Hematopoietic multipotent progenitor cell treated with erythropoietin and hydrocortisone succinate and interleukin-3 and kit ligand, for 4 days (in vitro differentiated cells): ENCODE measurements around the gene NPC2.
"Not testable (repeated sequence)": the region's sequence is repeated elsewhere in the genome, so short reads cannot be mapped to it uniquely, and the experiment has no call there.

Experiments
- DNase-seq: peaks from one replicate; pipeline ENCODE4 v3.0.0-alpha.2; 2015

The NPC2 gene

DNA sequence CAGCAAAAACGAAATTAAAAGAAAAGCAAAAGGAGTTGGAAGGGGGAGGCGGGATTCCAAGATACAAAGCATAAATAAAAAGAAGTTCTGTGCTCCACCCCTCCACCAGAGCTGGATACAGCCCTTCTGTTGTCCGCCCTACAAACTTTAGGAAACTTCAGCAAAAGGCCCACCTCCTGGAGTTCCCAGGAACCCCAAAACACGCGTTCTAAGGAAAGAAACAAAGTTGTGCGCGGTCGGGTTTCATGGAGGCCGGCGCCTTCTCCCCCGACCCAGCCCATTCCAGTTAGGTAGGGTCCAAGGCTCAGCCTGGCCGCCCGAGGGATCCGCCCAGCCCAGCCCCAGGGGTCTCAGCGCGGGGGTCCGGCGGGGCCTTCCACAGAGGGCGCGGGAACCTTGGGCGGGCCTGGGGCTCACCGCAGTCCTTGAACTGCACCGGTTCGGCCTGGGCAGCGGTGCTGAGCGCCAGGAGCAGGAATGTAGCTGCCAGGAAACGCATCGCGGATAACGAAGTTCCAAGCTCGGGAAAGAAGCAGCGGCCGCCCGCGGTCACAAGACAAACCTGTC lies at the start of gene NPC2:
Gene NPC2, minus strand, starts transcription at position 530 of the 567 bp plus-strand sequence. Its CDS starts 31 bp downstream, at position 499.
- peak; percentile 28 for DNase-seq

DNA sequence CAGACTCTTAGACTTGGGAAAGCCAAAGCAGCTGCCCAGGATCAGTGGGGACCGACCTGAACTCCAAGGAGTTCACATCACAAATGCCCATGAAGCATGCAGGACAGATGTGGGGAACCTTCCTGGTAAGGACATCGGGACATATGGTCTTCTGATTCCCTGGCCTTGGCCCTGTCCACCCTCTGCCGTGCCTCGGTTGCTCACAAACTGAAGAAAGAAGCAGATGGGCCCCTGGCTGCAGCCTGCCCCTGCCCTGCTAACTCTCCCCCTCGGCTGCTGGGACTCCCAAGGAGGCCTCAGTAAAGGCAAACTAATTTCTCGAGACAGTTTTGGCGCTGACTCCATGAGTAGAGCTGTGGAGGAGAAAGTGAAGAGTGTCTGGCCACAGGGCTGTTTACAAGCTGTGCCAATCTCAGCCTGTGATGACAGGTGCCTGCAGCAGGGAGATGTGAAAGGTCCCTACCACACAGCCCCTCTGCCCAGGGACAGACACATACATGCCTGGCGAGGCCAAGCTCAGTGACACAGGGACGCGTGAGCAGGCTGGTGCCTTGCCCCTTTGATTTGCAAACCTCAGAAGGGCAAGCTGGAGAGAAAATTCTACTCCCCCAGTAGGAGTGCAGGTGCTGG lies 49.1 kb upstream of the NPC2 start:
- no peak for DNase-seq

DNA sequence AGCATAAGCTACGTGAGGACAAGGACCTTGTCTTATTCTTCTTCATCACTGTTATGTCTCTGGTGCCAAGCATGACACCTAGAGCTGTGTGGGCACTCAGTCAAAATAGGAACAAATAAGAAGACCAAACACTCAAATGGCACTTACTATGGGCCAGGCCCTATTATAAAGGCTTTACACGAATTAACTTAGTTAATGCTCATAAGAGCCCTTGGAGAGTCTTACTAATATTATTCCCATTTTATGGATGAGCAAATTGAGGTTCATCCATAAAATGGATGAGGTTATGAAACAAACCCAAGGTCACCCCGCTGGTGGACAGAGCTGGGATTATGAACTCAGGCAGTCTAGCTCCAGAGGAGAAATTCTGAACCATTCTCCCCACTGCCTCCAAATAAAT lies 48.1 kb upstream of the NPC2 start:
- DNase-seq = no peak

DNA sequence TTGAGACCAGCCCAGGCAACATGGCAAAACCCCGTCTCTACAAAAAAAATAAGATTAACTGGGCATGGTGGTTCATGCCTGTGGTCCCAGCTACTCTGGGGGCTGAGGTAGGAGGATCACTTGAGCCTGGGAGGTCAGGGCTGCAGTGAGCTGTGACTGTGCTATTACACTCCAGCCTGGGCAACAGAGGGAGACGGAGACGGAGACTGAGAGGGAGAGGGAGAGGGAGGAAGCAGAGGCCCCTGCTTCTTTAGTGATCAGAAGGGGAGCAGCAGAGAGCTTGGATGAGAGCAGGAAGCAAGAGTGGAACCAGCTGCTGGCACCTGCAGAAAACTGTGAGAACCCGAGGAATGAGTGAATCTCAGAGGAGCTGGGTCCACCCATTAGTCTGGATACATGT lies 46.4 kb upstream of the NPC2 start:
- no peak for DNase-seq

DNA sequence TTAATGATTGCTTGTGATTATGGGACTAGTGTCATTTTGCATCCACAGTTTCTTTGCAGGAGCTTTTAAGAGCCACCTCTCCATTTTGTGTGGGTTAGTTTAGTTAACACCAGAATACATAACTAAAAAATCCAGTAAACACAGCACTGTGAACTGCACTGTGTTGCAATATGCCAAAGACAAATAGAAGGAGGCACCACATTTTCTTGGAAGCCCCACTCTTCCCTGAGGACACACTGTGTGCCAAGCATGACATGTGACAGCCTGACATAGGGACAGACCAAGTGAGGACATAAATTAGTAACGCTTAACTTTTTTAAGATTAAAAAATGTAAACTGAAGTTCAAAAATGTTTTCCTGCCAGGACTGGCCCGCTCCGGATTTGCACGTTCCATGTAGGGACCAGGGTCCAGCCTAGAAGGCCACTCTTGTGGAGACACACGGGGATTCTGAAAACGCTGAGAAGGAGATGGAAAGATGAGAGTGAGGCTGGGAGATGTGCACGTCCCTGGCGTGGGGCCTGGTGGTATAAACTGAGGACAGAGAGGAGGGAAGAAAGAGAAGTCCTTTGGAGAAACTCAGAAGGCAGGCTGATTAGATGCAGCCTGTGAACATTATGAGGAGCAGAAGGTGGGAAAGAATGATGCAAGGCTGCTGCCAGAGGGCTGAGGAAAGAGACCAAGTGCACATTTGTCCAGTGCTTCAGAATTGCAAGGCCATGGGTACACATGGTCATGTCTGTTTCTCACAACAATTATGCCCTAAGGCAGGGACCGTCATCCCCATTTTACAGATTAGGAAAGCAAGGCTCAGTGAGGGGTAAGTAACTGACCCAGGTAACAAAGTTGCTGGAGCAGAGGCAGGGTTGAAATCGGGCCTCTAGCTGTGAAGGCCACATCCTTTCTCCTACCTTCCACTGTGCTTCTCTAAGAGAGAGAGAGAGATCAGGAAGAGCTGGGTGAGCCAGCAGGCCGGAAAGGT lies 45.6 kb upstream of the NPC2 start:
- DNase-seq = no peak

DNA sequence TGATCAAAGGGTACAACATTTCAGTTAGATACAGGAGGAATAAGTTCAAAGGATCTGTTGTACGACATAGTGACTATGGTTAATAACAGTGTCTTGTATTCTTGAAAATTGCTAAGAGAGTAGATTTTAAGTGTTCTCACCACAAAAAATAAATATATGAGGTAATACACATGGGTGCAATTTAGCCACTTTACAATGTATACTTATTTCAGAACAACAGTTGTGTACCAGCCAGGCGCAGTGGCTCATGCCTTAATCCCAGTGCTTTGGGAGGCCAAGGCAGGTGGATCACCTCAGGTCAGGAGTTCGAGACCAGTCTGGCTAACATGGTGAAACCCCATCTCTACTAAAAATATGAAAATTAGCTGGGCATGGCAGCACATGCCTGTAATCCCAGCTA lies 43.2 kb upstream of the NPC2 start:
- not testable (repeated sequence) for DNase-seq

DNA sequence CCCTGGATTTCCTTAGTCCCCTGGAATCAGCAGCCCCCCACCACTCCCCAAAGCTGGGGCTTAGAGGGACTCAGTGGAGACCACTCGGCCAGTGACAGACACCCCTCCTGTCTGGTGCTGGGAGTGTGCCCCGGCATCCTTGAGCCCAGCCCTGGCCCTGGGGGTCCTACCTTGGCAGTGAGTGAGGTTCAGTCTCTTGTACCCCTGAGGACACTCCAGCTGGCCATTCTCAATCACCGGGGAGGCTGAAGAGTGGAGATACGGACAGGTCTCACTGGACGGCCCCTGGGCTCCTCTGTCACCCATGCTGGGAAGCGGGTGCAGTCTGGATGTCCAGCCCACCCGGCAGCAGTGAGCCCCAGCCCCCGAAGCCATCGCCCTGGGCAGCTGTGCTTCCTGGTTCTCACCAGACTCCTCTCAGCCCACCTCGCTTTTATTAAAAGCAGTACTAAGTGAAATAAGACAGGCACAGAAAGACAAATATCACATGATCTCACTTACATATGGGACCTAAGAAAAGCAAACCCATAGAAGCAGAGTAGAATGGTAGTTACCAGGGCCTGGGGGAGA lies 42.7 kb upstream of the NPC2 start:
- DNase-seq = no peak

DNA sequence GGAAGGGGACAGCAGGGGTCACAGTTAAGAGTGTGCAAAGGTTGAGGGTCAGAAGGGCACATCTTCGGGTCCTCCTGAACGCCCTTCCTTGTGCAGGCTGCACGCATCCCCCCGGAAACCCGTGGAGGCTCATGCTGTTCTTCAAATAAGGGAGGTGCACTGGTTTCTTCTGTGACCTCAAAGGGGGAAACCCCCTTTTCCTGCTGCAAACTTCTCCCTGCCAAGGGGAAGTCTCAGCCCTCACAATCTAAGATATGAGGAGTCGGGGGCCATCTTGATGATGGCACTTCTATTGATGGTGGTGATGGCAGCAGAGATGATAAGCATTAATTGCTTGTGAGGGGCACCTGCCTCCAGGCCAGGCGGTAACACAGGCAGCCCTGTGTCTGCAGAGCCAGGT lies 40.5 kb upstream of the NPC2 start:
- no peak for DNase-seq

DNA sequence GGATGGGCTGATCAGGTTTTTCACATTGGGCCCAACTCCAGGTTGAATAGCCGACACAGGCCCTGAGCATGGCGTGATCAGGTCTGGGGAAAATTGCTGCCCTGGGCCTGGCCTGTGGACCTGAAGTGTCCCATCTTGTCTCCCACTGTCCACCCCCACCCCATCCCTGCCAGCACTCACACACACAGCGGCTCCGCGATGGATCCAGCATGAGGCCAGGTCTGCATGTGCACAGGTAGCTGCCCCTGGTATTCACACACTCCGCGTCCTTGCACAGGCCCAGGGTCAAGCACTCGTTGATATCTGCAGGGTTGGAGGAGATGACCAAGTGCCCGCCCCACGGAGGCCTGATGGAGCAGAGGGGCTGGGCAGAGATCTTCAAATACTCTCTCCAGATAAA lies 39.1 kb upstream of the NPC2 start:
- DNase-seq = no peak

DNA sequence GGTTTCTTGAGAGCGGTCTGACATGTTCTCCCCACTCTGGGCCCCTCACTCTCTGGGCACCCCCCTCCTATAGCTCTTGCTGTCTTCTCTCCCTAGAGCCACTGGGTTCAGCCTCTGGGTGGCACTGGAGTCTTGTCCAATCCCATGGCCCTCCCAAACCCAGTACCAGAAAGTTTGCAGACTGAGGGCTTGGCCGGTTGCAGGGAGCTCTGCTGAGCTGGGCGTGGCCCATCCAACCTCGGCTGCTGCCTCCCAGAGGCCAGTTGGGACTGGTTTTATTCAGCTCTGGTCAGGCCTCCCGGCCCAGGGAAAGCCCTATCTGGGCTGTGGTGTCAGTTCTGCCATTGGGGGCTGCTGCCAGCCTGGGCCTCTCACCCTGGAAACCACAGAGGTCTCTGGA lies 38.4 kb upstream of the NPC2 start:
- peak; percentile 54 for DNase-seq

DNA sequence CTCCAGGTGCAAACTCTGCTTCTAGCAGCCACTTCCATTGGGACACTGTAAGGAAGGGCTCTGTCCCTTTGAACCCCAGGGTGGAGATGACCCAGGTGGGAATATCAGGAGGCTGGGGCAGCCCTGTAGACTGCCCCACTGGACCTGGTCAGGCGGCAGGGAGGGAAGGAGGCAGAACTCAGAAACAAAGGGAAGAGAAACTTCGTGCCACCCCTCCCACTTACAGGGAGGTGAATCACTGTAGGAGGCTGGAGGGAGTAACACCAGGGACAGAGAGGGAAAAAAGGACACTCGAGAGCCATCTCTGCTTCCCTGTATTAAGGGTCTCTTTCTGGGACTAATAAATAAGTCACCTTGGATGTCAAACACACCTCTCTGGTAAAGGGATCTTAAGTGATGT lies 37.9 kb upstream of the NPC2 start:
- DNase-seq = no peak

DNA sequence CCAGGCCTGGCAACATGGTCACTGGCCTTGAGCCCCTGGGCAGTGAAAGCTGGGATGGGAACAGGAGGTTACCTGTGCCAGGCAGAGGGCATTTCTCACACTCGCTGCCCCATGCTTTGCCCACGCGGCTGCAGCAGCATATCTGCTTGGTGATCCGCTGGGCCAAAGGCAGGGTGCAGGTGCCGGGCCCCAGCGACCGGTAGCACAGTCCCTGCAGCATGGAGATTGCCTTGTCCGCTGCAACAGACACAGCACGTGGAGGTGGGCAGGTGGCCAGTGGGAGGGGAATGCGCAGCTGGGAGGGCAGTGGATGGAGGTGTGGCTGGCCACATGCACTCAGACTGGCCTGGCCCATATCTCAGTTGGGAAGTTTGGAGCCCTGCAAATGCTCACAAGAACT lies 35.8 kb upstream of the NPC2 start:
- no peak for DNase-seq

DNA sequence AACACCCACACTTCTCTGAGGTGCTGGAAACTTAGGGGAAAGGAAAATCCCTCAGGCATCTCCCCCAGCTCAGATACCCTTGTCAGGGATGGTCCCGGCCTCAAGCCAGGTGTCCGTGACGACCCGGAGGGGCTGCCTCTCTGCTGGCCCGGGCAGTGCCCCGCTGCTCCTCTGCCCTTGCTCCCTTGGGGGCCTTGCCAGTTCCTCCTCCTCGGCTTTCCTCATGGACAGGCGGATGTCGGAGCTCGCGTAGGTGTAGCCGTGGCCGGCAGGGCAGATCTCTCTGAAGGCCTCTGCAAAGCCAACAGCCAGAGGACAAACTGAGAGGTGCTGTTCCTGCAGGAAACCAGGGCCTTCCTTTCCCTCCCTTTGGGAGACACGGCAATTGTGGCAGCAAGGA lies 35.3 kb upstream of the NPC2 start:
- no peak for DNase-seq

DNA sequence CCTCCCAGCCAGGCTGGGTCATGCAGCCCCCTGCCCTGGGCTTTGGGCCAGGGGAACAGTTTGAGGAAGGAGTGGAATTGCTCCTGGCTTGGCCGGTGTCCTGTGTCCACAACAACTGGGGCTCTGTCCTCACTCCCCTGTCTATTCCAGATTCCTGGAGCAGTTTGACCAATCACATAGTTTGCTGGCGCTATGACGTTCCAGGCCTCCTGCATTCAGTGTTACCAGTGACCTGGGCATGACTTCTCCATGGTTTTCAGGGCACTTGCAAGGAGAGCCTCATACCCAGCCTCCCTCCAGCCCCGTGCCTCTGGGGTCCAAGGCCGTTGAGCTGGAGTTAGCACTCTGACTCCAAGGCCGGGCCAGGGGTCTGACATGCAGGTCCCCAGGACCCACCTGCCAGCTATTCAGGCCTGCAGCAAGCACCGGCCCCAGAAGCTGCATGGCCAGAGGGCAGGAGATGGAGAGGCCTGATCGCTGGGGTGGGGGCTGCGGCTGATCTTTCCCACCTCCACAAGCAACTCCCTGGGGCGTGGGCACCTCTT lies 34.7 kb upstream of the NPC2 start:
- no peak for DNase-seq

DNA sequence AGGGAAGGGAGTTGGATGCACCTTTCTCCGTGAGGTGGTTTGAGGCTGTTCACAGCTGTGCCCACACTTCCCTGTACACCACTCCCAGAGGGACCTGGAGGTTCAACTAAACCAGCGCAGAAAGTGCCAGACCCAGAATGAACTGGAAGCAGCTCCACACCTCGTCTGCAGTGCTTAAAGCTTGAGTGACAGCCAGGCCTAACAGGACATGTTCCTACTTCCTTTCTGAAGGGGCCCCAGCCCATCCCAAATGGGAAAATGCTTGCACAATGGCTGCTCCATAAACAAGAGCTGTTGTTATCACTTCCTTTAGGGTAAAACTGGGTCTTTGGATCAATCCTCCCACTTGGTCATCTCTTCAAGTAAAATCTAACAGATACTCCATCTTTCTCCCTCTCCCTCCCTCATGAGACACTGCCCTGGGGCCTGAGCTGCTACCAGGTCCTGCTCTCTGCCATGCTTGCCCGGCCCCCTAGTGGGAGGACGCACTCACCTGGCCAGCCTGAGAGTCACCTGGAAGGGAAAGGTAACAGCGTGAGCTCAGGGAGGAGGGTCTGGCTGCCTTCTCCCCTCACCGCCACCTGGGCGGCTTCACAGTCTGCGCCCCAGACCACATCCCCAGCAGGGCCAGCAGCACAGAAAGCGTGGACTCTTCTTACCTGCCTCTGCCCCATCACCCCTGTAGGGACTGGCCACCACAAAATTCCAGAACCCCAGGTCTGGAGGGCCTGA lies 33.9 kb upstream of the NPC2 start:
- no peak for DNase-seq

DNA sequence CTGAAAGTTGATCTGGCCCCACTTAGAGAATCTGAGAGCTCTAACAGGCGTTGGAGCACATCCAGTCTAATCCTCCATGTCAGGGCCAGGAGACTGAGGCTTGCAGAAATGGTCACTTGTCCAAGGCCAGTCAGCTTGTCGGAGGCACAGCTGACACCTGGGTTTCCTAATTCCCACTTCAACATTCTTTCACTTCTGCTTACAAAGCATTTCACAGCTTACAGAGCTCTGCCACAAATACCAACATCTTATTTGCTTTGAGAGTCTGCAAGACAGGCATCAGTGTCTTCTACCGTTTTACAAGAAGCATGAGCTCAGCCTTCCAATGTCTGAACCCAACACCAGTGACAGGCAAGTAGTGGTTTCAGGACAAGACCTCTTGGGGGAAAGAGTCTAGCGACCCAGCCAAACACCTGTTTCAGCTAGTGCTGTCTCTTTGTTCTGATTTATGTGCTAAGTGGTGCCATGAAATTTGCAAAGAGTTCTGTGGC lies 32.3 kb upstream of the NPC2 start:
- no peak for DNase-seq

DNA sequence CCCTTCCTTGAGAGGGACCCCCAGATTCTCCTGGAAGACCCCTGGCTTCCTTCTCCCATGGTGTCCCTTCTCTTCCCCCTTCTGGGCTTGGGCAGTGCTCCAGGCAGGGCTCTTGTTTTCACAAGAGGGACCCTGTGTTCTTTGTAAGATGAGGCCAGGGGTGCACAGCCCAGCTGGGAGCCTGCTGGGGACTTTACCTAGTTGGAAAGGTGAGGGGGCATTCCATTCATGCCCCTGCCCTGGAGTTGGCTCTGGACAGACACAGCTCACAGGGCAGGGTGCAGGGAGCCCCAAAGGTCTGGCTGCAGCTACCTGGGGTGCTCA lies 31.7 kb upstream of the NPC2 start:
- DNase-seq = no peak

DNA sequence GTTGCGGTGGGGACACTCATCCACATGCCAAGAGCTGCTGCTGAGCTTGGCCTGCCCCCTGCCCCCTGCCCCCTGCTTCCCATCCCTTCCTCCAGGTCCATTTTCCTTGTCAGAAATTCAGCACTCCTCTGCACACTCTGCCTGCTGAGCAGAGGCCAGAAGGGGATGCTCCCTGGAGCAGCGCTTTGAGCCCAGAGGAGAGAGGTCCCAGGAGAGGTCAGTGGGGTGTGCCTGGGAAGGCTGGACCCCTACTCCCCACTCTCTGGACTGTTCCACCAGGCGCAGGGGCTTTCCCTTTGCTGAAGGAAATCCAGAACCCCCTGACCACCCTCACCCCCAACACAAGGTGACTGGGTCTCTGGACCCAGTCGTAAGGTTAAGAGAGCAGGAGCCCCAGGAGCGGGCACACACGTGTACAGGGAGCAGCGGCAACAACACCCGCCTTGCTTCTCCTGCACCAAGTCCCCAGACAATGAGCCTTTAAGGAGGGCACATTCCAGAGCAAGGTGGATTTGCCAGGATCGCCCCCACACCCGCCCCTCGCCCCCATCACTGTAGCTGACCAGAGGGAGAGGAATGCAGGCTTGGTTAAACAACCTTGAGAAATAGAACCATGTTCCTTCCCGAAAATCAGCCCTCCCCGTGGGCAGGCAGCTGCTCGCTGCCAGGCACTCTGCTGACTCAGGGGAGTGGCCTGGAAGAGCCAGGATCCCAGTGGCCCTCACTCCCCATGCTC lies 31.1 kb upstream of the NPC2 start:
- DNase-seq = no peak

DNA sequence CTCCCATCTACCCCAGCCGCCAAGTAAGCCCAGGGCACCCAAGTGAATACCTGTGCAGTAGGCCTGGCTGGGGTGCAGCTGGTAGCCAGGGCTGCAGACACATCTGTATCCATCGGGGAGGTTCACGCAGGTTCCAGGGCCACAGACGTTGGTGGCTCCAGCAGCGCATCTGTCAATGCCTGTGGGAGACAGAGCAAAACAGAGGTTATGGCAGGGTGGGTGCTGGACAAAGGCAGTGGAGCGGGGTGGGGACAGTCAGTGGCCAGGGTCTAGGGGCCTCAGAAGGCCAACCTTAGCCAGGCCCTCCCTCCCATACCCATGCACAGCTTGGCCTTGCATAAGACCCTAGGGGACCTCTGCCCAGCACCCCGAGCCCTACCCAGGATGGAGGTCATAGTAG lies 29.6 kb upstream of the NPC2 start:
- DNase-seq = no peak

DNA sequence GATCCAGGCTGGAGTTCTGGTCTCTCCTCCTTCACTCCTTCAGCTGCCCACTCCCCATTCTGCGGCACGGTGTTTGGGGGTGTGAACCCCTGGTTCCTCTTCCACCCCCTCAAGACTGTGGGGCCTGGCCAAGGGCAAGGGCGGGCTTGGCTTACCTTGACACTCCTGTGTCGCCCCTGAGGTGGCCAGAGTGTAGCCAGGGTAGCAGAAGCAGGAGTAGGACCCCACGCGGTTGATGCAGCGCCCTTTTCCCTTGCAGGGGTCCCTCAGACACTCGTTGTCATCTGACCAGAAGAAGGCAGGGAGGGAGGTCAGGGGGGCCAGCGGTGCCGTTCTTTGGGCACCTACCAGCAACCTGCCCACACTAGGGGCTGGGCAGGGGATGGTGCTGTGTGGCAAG lies 28.7 kb upstream of the NPC2 start:
- DNase-seq = no peak

DNA sequence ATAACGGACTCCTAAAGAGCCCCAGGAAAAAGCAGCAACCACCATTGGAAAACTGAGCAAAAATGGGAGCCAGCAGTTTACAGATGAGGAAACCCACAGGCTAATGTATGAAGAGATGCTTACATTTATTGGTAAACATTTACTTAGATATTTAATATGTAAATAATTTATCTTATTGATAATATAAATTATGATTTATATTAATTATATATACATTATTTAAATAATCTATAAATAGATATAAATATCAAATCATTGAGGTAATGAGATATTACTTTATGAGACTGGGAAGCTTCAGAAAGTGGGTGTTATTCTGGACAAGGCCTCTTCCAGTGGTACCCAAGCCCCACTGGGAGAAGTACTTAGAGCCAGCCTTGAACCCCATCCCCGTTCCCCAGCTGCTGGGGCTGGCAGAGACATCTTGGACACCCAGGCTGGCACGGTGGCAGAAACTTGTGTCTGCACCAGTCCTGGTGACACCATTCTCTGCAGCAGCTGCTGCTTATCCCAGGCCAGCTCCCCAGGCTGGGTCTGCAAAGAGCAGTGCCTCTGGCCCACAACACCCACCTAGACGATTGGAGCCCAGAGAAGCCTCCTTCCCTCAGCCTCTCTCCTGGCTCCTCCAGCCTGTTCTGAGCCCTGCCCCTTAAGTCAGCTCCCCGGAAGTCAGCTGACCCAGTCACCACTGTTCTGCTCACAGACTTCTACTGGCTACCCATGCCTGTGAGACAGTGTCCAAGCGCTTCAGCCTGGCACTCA lies 26.4 kb upstream of the NPC2 start:
- DNase-seq = no peak
